NB4 (cell line): Measurements from ENCODE around the gene EEF1AKMT1.

Source experiments
- POLR2A ChIP-seq: IDR thresholded peaks from 2 replicates; pipeline ENCODE4 v1.6.1; 2011; ENCODE audit warnings: mild to moderate bottlenecking; ENCODE audit not compliant: insufficient read length; ENCODE audit errors: extremely low read depth
- TF ChIP-seq, protein P1 (sequence below): IDR thresholded peaks from one replicate; pipeline ENCODE4 v1.5.1; 2012; ENCODE audit warnings: low read depth, low read length

DNA sequence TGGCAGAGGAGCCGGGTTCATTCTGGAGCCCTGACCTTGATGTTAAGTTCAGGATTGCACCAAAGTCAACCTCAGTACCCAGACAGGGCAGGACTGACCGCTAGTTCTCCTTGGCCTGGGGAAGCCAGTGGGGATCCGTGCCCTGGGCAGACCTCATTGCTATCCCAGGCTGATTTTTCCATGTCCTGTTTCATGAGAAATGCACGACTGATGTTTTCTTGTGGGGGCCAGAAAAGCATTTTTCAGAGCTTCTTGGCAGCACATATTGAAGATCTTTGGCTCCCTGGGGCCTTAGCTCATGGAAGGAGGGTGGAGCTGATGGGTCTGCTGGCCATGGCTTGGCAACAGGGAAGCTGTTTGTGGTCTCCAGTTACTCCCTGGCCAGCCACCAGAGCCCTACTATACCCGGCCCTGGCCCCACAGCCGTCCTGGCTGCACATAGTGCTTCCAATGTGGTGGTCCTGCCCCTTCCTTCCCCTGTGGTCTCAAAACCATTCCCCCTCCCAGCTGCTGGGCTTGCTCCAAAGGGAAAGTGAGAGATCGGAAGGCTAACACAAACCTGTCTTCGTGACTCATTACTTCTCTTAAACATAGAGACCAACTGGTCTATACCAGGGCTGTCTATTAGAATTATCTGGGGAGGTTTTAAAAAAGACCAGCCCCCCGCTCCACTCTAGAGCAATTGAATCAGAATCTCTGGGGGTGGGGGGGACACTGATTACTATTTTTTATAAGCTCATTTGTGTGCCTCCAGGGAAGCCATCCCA, 59.0 kb downstream of the EEF1AKMT1 start:
- TF ChIP-seq, protein P1, sequence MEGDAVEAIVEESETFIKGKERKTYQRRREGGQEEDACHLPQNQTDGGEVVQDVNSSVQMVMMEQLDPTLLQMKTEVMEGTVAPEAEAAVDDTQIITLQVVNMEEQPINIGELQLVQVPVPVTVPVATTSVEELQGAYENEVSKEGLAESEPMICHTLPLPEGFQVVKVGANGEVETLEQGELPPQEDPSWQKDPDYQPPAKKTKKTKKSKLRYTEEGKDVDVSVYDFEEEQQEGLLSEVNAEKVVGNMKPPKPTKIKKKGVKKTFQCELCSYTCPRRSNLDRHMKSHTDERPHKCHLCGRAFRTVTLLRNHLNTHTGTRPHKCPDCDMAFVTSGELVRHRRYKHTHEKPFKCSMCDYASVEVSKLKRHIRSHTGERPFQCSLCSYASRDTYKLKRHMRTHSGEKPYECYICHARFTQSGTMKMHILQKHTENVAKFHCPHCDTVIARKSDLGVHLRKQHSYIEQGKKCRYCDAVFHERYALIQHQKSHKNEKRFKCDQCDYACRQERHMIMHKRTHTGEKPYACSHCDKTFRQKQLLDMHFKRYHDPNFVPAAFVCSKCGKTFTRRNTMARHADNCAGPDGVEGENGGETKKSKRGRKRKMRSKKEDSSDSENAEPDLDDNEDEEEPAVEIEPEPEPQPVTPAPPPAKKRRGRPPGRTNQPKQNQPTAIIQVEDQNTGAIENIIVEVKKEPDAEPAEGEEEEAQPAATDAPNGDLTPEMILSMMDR, result no peak
- TF ChIP-seq POLR2A, result no peak
